Caco-2 (cell line): Measurements from ENCODE around the gene ADPGK. TPM values are rescaled to one million over a fixed set of nuclear protein-coding genes. Genes with fewer than 3 reads are reported as not detected.

Experiments
- Bru-seq: library from RNA; stranded (reverse); fragments of 400-500 nt; gene quantifications from one replicate; lab custom pipeline; 2021; lab: Mats Ljungman, UMichigan
- BruChase-seq, 2 experiments: library from RNA; stranded (reverse); fragments of 400-500 nt; gene quantifications; one replicate each; lab custom pipeline; 2021; lab: Mats Ljungman, UMichigan
- BruUV-seq: library from RNA; stranded (reverse); fragments of 400-500 nt; replicated peaks from 2 replicates; lab custom pipeline; 2021; lab: Mats Ljungman, UMichigan
- CTCF ChIA-PET: fragments of 300-600 bp; sonication (Branson Sonifier 250); formaldehyde crosslinking; loops from one replicate; lab custom pipeline; 2022; ENCODE audit warnings: antibody characterized with exemption; lab: Charles Lee
- POLR2A ChIA-PET: fragments of 300-600 bp; sonication (Branson Sonifier 250); formaldehyde crosslinking; loops from one replicate; lab custom pipeline; 2022; ENCODE audit warnings: antibody characterized with exemption; lab: Charles Lee
- DNase-seq, 2 experiments: peaks; one replicate each; pipeline versions ENCODE4 v3.0.0 to v3.0.0-alpha.2; 2020 to 2022
- H3K27me3 ChIP-seq: replicated peaks from 2 replicates; pipeline ENCODE4 v1.6.0; 2011; ENCODE audit warnings: low read length; ENCODE audit not compliant: control insufficient read depth, insufficient read depth
- H3K36me3 ChIP-seq: 2 replicates; pipeline ENCODE4 v1.5.1; 2011; ENCODE audit warnings: low read length; ENCODE audit not compliant: control insufficient read depth, insufficient read depth
- H3K4me1 ChIP-seq: fragments of 250-450 bp; sonication (Bioruptor Pico); 2 replicates; pipeline ENCODE4 v1.5.1; 2020; ENCODE audit warnings: mild to moderate bottlenecking
- H3K4me3 ChIP-seq: 2 replicates; pipeline ENCODE4 v1.5.1; 2011; ENCODE audit warnings: low read depth, mild to moderate bottlenecking, control low read depth, low read length
- H3K9me3 ChIP-seq: fragments of 250-450 bp; sonication (Bioruptor Pico); 2 replicates; pipeline ENCODE4 v1.5.1; 2020; ENCODE audit warnings: mild to moderate bottlenecking, moderate library complexity
- H3K27ac Mint-ChIP-seq: one replicate; pipeline ENCODE4 v1.8.0; 2022; ENCODE audit warnings: mixed read lengths; ENCODE audit not compliant: unreplicated experiment
- H3K27me3 Mint-ChIP-seq: one replicate; pipeline ENCODE4 v1.8.0; 2022; ENCODE audit warnings: mixed read lengths; ENCODE audit not compliant: insufficient read depth, unreplicated experiment
- H3K36me3 Mint-ChIP-seq: one replicate; pipeline ENCODE4 v1.8.0; 2022; ENCODE audit warnings: mild to moderate bottlenecking, mixed read lengths; ENCODE audit not compliant: insufficient read depth, unreplicated experiment
- H3K4me1 Mint-ChIP-seq: one replicate; pipeline ENCODE4 v1.8.0; 2022; ENCODE audit warnings: low read depth, mixed read lengths; ENCODE audit not compliant: unreplicated experiment
- H3K4me3 Mint-ChIP-seq: one replicate; pipeline ENCODE4 v1.8.0; 2022; ENCODE audit warnings: mild to moderate bottlenecking, moderate library complexity, mixed read lengths; ENCODE audit not compliant: unreplicated experiment
- H3K9me3 Mint-ChIP-seq: one replicate; pipeline ENCODE4 v1.8.0; 2022; ENCODE audit warnings: mixed read lengths; ENCODE audit not compliant: unreplicated experiment
- CTCF ChIP-seq, 2 experiments: fragments of 200-600 bp in 1 of 2; IDR thresholded peaks; 1 replicate in 1 of 2; 2 replicates in 1 of 2; pipeline versions ENCODE4 v1.5.1 to v1.8.0; 2011 to 2022; ENCODE audit warnings: antibody characterized with exemption in 1 of 2, control low read depth in 1 of 2, inconsistent platforms in 1 of 2, low read depth in 1 of 2, low read length in 1 of 2, mild to moderate bottlenecking in 1 of 2, moderate library complexity in 1 of 2; ENCODE audit not compliant: insufficient read depth in 1 of 2, severe bottlenecking in 1 of 2, unreplicated experiment in 1 of 2
- intact Hi-C: fragments of 100-400 bp; cut with micrococcal nuclease; formaldehyde crosslinking; loops from one replicate; pipeline ENCODE4 v1.10.0; 2022; ENCODE audit not compliant: unreplicated experiment
- long read RNA-seq: library from polyadenylated mRNA; stranded (forward); transcript quantifications from one replicate; pipeline ENCODE4 v2.0.0, GENCODE V29; 2022
- total RNA-seq: library from RNA; stranded (reverse); gene quantifications from 2 replicates; pipeline ENCODE4 v1.2.3, GENCODE V29; 2022

Gene ADPGK
- total RNA-seq (52.6 and 55.6 TPM in 2 replicates), Bru-seq, nascent RNA (percentile 89 among the genes with signal in this experiment), BruChase-seq, experiment 1, labeled RNA remaining after a 2-hour chase (percentile 90 among the genes with signal in this experiment), BruChase-seq, experiment 2, labeled RNA remaining after a 6-hour chase (percentile 89 among the genes with signal in this experiment)
- long read RNA-seq, transcript ADPGK-201 (7 exons, 2,557 nt): major isoform, 13 of 144 reads
- long read RNA-seq, partial matches to known transcripts: 15 of 144 reads
- long read RNA-seq, other reads (novel, unspliced or antisense): 111 of 144 reads

- Mint-ChIP-seq H3K36me3 (peaks cover 15% of the 10 kb centered on the region), H3K27me3 (peaks cover 7% of the 10 kb centered on the region), H3K27ac (peak within 1 kb of the TSS; percentile 94), H3K4me1 (peaks cover 6% of the 10 kb centered on the region), H3K4me3 (peak within 1 kb of the TSS; percentile 95), H3K9me3 (no peaks in the 10 kb centered on the region)
- Histone ChIP-seq H3K4me1 (0 out of 2 replicates have a peak, but pooled peaks cover 6% of the 10 kb centered on the region), H3K27me3 (no peaks in the 10 kb centered on the region), H3K4me3 (peak within 1 kb of the TSS; percentile 93), H3K9me3 (no peaks in the 10 kb centered on the region), H3K36me3 (no peaks in the 10 kb centered on the region)
- DNase-seq: peak; percentile 84 to 94
- POLR2A ChIA-PET: interaction anchor here (0.5 kb wide), 1 partner anchor 11 kb away, joined by 4 read pairs; no protein-coding TSS in a partner anchor
- peak in 1 of 2 experiments; percentile 23 for TF ChIP-seq CTCF (IDR thresholded peaks at IDR 0.05; ENCODE audit: insufficient read depth in 1 of 2, low read depth in 1 of 2, low read length in 1 of 2, severe bottlenecking in 1 of 2, unreplicated experiment in 1 of 2)
- intact Hi-C loops: loop anchor here (5.0 to 10.0 kb wide), 3 partner anchors 62 to 461 kb away; no protein-coding TSS in a partner anchor
- TSS peak; percentile 89 for BruUV-seq
- CTCF ChIA-PET: no interaction called here
Measured at GRCh38 chr15:72783640-72784455, at the start of gene ADPGK. Gene ADPGK, minus strand, starts transcription at chr15:72783758. Its CDS starts 67 bp downstream, at chr15:72783691.

DNA sequence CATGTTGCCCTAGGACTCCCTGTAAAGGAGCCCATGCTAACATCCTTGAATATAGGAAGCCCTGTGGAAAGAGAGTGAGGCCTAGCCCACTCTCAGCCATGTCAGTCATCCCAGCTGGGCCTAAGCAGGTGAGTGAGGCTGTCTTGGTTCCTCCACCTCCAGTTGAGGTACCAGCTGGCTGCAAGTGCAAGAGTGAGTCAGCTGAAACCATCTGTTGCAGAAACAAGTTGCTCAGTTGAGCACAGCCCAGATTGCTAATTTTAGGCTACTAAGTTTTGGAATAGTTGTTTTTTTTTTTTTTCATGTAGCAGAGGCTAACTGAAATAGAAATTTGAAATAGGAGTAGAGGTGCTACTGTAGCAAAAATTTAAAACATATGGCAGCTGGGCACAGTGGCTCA is 43.7 kb upstream of the ADPGK start:
- Mint-ChIP-seq H3K4me3 (no peak overlapping the region), H3K27me3 (peaks cover 17% of the 10 kb centered on the region), H3K4me1 (no peaks in the 10 kb centered on the region), H3K36me3 (no peaks in the 10 kb centered on the region), H3K9me3 (no peaks in the 10 kb centered on the region), H3K27ac (no peak overlapping the region)
- no peak overlapping the region for H3K4me3 ChIP-seq
- DNase-seq: no peak
- intact Hi-C loops: no loop called here
- POLR2A ChIA-PET: no interaction called here
- H3K9me3 ChIP-seq: no peaks in the 10 kb centered on the region
- no peaks in the 10 kb centered on the region for H3K36me3 ChIP-seq
- no TSS peak for BruUV-seq
- CTCF ChIA-PET: no interaction called here
- H3K27me3 ChIP-seq: no peaks in the 10 kb centered on the region
- no peaks in the 10 kb centered on the region for H3K4me1 ChIP-seq
- TF ChIP-seq CTCF (IDR thresholded peaks at IDR 0.05; ENCODE audit: insufficient read depth in 1 of 2, low read depth in 1 of 2, low read length in 1 of 2, severe bottlenecking in 1 of 2, unreplicated experiment in 1 of 2): no peak

DNA sequence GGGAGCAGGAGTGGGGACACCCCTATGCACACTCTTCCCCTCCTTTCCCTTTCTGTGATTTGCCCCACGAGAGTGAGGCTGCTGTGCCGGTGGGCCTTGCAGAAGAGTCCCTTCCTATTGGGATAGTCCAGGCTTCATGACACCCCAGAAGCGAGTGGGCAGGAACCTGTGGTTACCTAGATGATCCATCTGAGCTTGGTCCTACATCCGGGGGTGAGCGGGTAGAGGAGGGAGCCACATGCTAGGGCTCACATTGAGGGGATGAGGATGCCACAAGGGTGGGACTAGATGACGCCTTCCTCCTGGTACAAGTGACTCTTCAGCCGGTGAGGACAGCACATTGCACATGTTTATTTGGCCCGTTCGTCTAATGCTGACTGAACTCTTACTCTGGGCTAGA is 43.1 kb upstream of the ADPGK start:
- Histone ChIP-seq H3K27me3 (no peaks in the 10 kb centered on the region), H3K4me1 (no peaks in the 10 kb centered on the region), H3K9me3 (no peaks in the 10 kb centered on the region), H3K4me3 (no peak overlapping the region), H3K36me3 (no peaks in the 10 kb centered on the region)
- ChIA-PET CTCF (no interaction called here), POLR2A (no interaction called here)
- Mint-ChIP-seq H3K36me3 (no peaks in the 10 kb centered on the region), H3K4me3 (no peak overlapping the region), H3K4me1 (no peaks in the 10 kb centered on the region), H3K9me3 (no peaks in the 10 kb centered on the region), H3K27ac (no peak overlapping the region), H3K27me3 (peaks cover 19% of the 10 kb centered on the region)
- no peak for TF ChIP-seq CTCF (IDR thresholded peaks at IDR 0.05; ENCODE audit: insufficient read depth in 1 of 2, low read depth in 1 of 2, low read length in 1 of 2, severe bottlenecking in 1 of 2, unreplicated experiment in 1 of 2)
- no TSS peak for BruUV-seq
- DNase-seq: no peak
- intact Hi-C loops: no loop called here
